ENCODE data around the gene SFPQ.

DNA sequence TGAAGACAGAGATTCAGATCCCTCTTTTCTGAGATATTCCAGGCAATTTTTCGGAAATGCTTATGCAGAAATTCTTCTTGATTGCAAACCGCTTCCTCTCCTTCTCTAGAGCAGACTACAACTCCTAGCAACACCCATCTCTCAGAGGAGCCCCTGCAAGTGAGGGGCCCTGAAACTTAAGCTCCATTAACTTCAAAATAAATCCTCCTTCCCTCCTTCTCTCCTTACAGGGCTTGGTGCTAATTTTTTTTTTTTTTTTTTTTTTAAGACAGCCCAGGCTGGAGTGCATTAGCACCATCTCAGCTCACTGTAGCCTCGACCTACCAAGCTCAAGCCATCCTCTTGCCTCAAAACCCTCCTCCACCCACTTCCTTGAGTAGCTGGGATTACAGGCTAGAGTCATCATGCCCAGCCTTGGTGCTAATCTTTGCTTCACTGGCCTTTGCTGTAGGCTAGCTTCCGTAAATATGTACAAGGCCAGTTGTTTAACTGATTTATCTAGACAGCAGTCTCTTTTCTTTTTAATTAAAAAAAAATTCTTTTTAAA, 30.2 kb upstream of the SFPQ start:
- TF ChIP-seq, protein P1, sequence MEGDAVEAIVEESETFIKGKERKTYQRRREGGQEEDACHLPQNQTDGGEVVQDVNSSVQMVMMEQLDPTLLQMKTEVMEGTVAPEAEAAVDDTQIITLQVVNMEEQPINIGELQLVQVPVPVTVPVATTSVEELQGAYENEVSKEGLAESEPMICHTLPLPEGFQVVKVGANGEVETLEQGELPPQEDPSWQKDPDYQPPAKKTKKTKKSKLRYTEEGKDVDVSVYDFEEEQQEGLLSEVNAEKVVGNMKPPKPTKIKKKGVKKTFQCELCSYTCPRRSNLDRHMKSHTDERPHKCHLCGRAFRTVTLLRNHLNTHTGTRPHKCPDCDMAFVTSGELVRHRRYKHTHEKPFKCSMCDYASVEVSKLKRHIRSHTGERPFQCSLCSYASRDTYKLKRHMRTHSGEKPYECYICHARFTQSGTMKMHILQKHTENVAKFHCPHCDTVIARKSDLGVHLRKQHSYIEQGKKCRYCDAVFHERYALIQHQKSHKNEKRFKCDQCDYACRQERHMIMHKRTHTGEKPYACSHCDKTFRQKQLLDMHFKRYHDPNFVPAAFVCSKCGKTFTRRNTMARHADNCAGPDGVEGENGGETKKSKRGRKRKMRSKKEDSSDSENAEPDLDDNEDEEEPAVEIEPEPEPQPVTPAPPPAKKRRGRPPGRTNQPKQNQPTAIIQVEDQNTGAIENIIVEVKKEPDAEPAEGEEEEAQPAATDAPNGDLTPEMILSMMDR (IDR thresholded peaks at IDR 0.05): no peak
- no peak for TF ChIP-seq POLR2A (IDR thresholded peaks at IDR 0.05)

Measured in testis (tissue), 2 donors.